MCF 10A (cell line): ENCODE results near the gene HERPUD1. TPM values are rescaled to one million over a fixed set of nuclear protein-coding genes. Genes with fewer than 3 reads are reported as not detected.
A peak's percentile ranks its signal among the peaks of the same experiment; 100 is the strongest.

Experiments
- BruUV-seq: library from RNA; stranded (reverse); fragments of 400-500 nt; replicated peaks from 2 replicates; lab custom pipeline; 2021; lab: Mats Ljungman, UMichigan
- CTCF ChIA-PET: fragments of 300-600 bp; sonication (Branson Sonifier 250); formaldehyde crosslinking; extraction: SDS; loops from one replicate; lab custom pipeline; 2021; ENCODE audit warnings: antibody characterized with exemption, inconsistent platforms; lab: Yijun Ruan, JAX
- POLR2A ChIA-PET: fragments of 300-600, 350-650 bp; sonication (Branson Sonifier 250); formaldehyde crosslinking; extraction: SDS; loops from one replicate; lab custom pipeline; 2020; ENCODE audit warnings: antibody characterized with exemption, inconsistent platforms; lab: Yijun Ruan, JAX
- DNase-seq: peaks from one replicate; pipeline ENCODE4 v3.0.0-alpha.2; 2018; ENCODE audit not compliant: unreplicated experiment
- H3K27ac Mint-ChIP-seq: one replicate; pipeline ENCODE4 v1.8.0; 2022; ENCODE audit warnings: mild to moderate bottlenecking, low read depth, mixed read lengths; ENCODE audit not compliant: unreplicated experiment
- H3K27me3 Mint-ChIP-seq: one replicate; pipeline ENCODE4 v1.8.0; 2022; ENCODE audit warnings: mixed read lengths; ENCODE audit not compliant: insufficient read depth, unreplicated experiment
- H3K36me3 Mint-ChIP-seq: one replicate; pipeline ENCODE4 v1.8.0; 2022; ENCODE audit warnings: mild to moderate bottlenecking, moderate library complexity, mixed read lengths; ENCODE audit not compliant: insufficient read depth, unreplicated experiment
- H3K4me1 Mint-ChIP-seq: one replicate; pipeline ENCODE4 v1.8.0; 2022; ENCODE audit warnings: mixed read lengths; ENCODE audit not compliant: insufficient read depth, unreplicated experiment
- H3K4me3 Mint-ChIP-seq: one replicate; pipeline ENCODE4 v1.8.0; 2022; ENCODE audit warnings: mild to moderate bottlenecking, moderate library complexity, mixed read lengths; ENCODE audit not compliant: unreplicated experiment
- H3K9me3 Mint-ChIP-seq: one replicate; pipeline ENCODE4 v1.8.0; 2022; ENCODE audit warnings: mixed read lengths; ENCODE audit not compliant: unreplicated experiment
- CTCF ChIP-seq: fragments of 200-600 bp; IDR thresholded peaks from one replicate; pipeline ENCODE4 v1.8.0; 2022; ENCODE audit warnings: antibody characterized with exemption, mild to moderate bottlenecking; ENCODE audit not compliant: unreplicated experiment
- intact Hi-C: fragments of 100-400 bp; cut with micrococcal nuclease; formaldehyde crosslinking; loops from 2 replicates; pipeline ENCODE4 v1.14.1; 2022
- total RNA-seq: library from RNA; stranded (reverse); gene quantifications from 2 replicates; pipeline ENCODE4 v1.2.3, GENCODE V29; 2022

Gene HERPUD1
- total RNA-seq, 1 experiment from 2014 or later, result 201 TPM

- H3K9me3 Mint-ChIP-seq, result no peaks in the 10 kb centered on the region
- no peak for DNase-seq
- ChIA-PET POLR2A (interaction anchor here (0.8 to 1.1 kb wide), 2 partner anchors 15 to 29 kb away, joined by 3 to 5 read pairs; partner anchors contain the start of gene HERPUD1), CTCF (interaction anchor here (0.9 kb wide), 1 partner anchor 48 kb away, joined by 3 read pairs; no protein-coding TSS in a partner anchor)
- BruUV-seq, result no TSS peak
- peaks cover 5% of the 10 kb centered on the region for H3K4me1 Mint-ChIP-seq
- H3K4me3 Mint-ChIP-seq, result no peak overlapping the region
- no peak overlapping the region for H3K27ac Mint-ChIP-seq
- H3K36me3 Mint-ChIP-seq, result no peaks in the 10 kb centered on the region
- no peak for TF ChIP-seq CTCF
- H3K27me3 Mint-ChIP-seq, result no peaks in the 10 kb centered on the region
- intact Hi-C loops, result no loop called here
These were observed 29.4 kb downstream of the HERPUD1 start for GRCh38 chr16:56961386-56961785.

GRCh38 chr16:56961851-56962281, 29.9 kb downstream of the HERPUD1 start, which contains the start of gene CETP:
Gene CETP, plus strand, starts transcription at chr16:56961950. Its CDS starts 30 bp downstream, at chr16:56961980.
- intact Hi-C loops, result no loop called here
- no peak for TF ChIP-seq CTCF
- ChIA-PET POLR2A (interaction anchor here (0.8 to 1.1 kb wide), 2 partner anchors 15 to 30 kb away, joined by 3 to 5 read pairs; partner anchors contain the start of gene HERPUD1), CTCF (interaction anchor here (0.6 to 0.7 kb wide), 2 partner anchors 9 to 324 kb away, joined by 4 read pairs; no protein-coding TSS in a partner anchor)
- H3K27me3 Mint-ChIP-seq, result no peaks in the 10 kb centered on the region
- DNase-seq, result no peak
- H3K9me3 Mint-ChIP-seq, result no peaks in the 10 kb centered on the region
- H3K27ac Mint-ChIP-seq, result no peak within 1 kb of the TSS
- H3K4me1 Mint-ChIP-seq, result peaks cover 5% of the 10 kb centered on the region
- H3K4me3 Mint-ChIP-seq, result no peak within 1 kb of the TSS
- no TSS peak for BruUV-seq
- no peaks in the 10 kb centered on the region for H3K36me3 Mint-ChIP-seq

- intact Hi-C loops, result no loop called here
- BruUV-seq, result no TSS peak
- H3K9me3 Mint-ChIP-seq, result no peaks in the 10 kb centered on the region
- no peaks in the 10 kb centered on the region for H3K27me3 Mint-ChIP-seq
- peak; percentile 59 for DNase-seq
- no peaks in the 10 kb centered on the region for H3K36me3 Mint-ChIP-seq
- no peak overlapping the region for H3K27ac Mint-ChIP-seq
- peak; percentile 45 for TF ChIP-seq CTCF
- CTCF ChIA-PET, result interaction anchor here (0.7 to 1.5 kb wide), 5 partner anchors 13 to 686 kb away, joined by 3 to 4 read pairs (median 3); no protein-coding TSS in a partner anchor
- POLR2A ChIA-PET, result interaction anchor here (0.9 kb wide), 1 partner anchor 33 kb away, joined by 4 read pairs; no protein-coding TSS in a partner anchor
- H3K4me3 Mint-ChIP-seq, result no peak overlapping the region
- H3K4me1 Mint-ChIP-seq, result peaks cover 5% of the 10 kb centered on the region
These were observed 32.6 kb downstream of the HERPUD1 start for GRCh38 chr16:56964243-56965148.
